T-helper 2 cell treated with Interferon-gamma antibody and Interleukin-4, amounts not matched to agents 5 μg/mL and 100 μg/mL, for 36 hours (primary cell): ENCODE data around the gene IZUMO1.
"Not testable (repeated sequence)": the region's sequence is repeated elsewhere in the genome, so short reads cannot be mapped to it uniquely, and the experiment has no call there.

ENCODE experiments used
- DNase-seq: peaks from one replicate; pipeline ENCODE4 v3.0.0; 2021; ENCODE audit warnings: low spot score
- H3K27ac Mint-ChIP-seq: one replicate; pipeline ENCODE4 v1.8.0; 2021; ENCODE audit warnings: mild to moderate bottlenecking, mixed read lengths
- H3K27me3 Mint-ChIP-seq: one replicate; pipeline ENCODE4 v1.8.0; 2021; ENCODE audit warnings: low read depth, mixed read lengths
- H3K36me3 Mint-ChIP-seq: one replicate; pipeline ENCODE4 v1.8.0; 2021; ENCODE audit warnings: low read depth, mixed read lengths
- H3K4me1 Mint-ChIP-seq: one replicate; pipeline ENCODE4 v1.8.0; 2021; ENCODE audit warnings: low read depth, mixed read lengths
- H3K4me3 Mint-ChIP-seq: one replicate; pipeline ENCODE4 v1.8.0; 2022; ENCODE audit warnings: mild to moderate bottlenecking, moderate library complexity, mixed read lengths
- H3K9me3 Mint-ChIP-seq: one replicate; pipeline ENCODE4 v1.8.0; 2021; ENCODE audit warnings: mixed read lengths

The IZUMO1 gene

GRCh38 chr19:48746738-48747575 is at the start of gene IZUMO1:
IZUMO1 (minus strand) TSS chr19:48746909; CDS start chr19:48745859, 1,050 bp downstream.
- Mint-ChIP-seq H3K27me3 (peaks cover 6% of the 10 kb centered on the region), H3K9me3 (no peaks in the 10 kb centered on the region), H3K4me1 (peaks cover 15% of the 10 kb centered on the region), H3K4me3 (peak within 1 kb of the TSS; percentile 64), H3K36me3 (no peaks in the 10 kb centered on the region), H3K27ac (peak within 1 kb of the TSS; percentile 45)
- peak; percentile 63 for DNase-seq

GRCh38 chr19:48795685-48796070 is 49.0 kb upstream of the IZUMO1 start:
- Mint-ChIP-seq H3K36me3 (no peaks in the 10 kb centered on the region), H3K9me3 (no peaks in the 10 kb centered on the region), H3K27me3 (no peaks in the 10 kb centered on the region), H3K27ac (peak overlapping the region; percentile 83), H3K4me1 (peaks cover 4% of the 10 kb centered on the region), H3K4me3 (peak overlapping the region; percentile 97)
- no peak for DNase-seq

- Mint-ChIP-seq H3K4me1 (peaks cover 3% of the 10 kb centered on the region), H3K4me3 (peak overlapping the region; percentile 97), H3K9me3 (no peaks in the 10 kb centered on the region), H3K27me3 (no peaks in the 10 kb centered on the region), H3K27ac (peak overlapping the region; percentile 83), H3K36me3 (no peaks in the 10 kb centered on the region)
- DNase-seq = peak; percentile 80
Measured at GRCh38 chr19:48795055-48795684, 48.5 kb upstream of the IZUMO1 start.

- peak overlapping the region; percentile 21 for H3K27ac Mint-ChIP-seq
Measured at GRCh38 chr19:48794291-48794690, 47.6 kb upstream of the IZUMO1 start.

GRCh38 chr19:48793271-48793670 is 46.6 kb upstream of the IZUMO1 start:
- H3K4me1 Mint-ChIP-seq = peaks cover 2% of the 10 kb centered on the region
- DNase-seq = no peak
- H3K27me3 Mint-ChIP-seq = no peaks in the 10 kb centered on the region
- H3K36me3 Mint-ChIP-seq = no peaks in the 10 kb centered on the region
- no peaks in the 10 kb centered on the region for H3K9me3 Mint-ChIP-seq
- no peak overlapping the region for H3K4me3 Mint-ChIP-seq
- no peak overlapping the region for H3K27ac Mint-ChIP-seq

More at GRCh38 chr19:48794291-48794690, 47.6 kb upstream of the IZUMO1 start:
- Mint-ChIP-seq H3K4me1 (peaks cover 2% of the 10 kb centered on the region), H3K9me3 (no peaks in the 10 kb centered on the region), H3K27me3 (no peaks in the 10 kb centered on the region), H3K4me3 (peak overlapping the region; percentile 97), H3K36me3 (no peaks in the 10 kb centered on the region)
- no peak for DNase-seq

GRCh38 chr19:48787331-48787730 is 40.6 kb upstream of the IZUMO1 start:
- H3K4me1 Mint-ChIP-seq, H3K4me3 Mint-ChIP-seq, H3K9me3 Mint-ChIP-seq, H3K36me3 Mint-ChIP-seq, DNase-seq, H3K27me3 Mint-ChIP-seq, H3K27ac Mint-ChIP-seq: not testable (repeated sequence)

- not testable (repeated sequence) for H3K36me3 Mint-ChIP-seq, H3K27ac Mint-ChIP-seq, H3K9me3 Mint-ChIP-seq, DNase-seq, H3K4me1 Mint-ChIP-seq, H3K4me3 Mint-ChIP-seq, H3K27me3 Mint-ChIP-seq
Measured at GRCh38 chr19:48786422-48786821, 39.7 kb upstream of the IZUMO1 start.

GRCh38 chr19:48784527-48784926 is 37.8 kb upstream of the IZUMO1 start:
- Mint-ChIP-seq H3K9me3 (no peaks in the 10 kb centered on the region), H3K4me1 (peaks cover 1% of the 10 kb centered on the region), H3K27ac (no peak overlapping the region), H3K27me3 (peaks cover 6% of the 10 kb centered on the region), H3K36me3 (no peaks in the 10 kb centered on the region), H3K4me3 (no peak overlapping the region)
- DNase-seq = no peak

- Mint-ChIP-seq H3K4me3 (no peak overlapping the region), H3K4me1 (peaks cover 1% of the 10 kb centered on the region), H3K27me3 (peaks cover 6% of the 10 kb centered on the region), H3K36me3 (no peaks in the 10 kb centered on the region), H3K9me3 (no peaks in the 10 kb centered on the region), H3K27ac (no peak overlapping the region)
- no peak for DNase-seq
Measured at GRCh38 chr19:48780631-48781391, 34.1 kb upstream of the IZUMO1 start.

- DNase-seq = no peak
- Mint-ChIP-seq H3K27ac (no peak overlapping the region), H3K36me3 (no peaks in the 10 kb centered on the region), H3K4me1 (peaks cover 1% of the 10 kb centered on the region), H3K9me3 (no peaks in the 10 kb centered on the region), H3K4me3 (no peak overlapping the region), H3K27me3 (peaks cover 4% of the 10 kb centered on the region)
Measured at GRCh38 chr19:48779636-48780035, 32.9 kb upstream of the IZUMO1 start.

- H3K36me3 Mint-ChIP-seq = no peaks in the 10 kb centered on the region
- H3K27ac Mint-ChIP-seq = no peak overlapping the region
- peaks cover 1% of the 10 kb centered on the region for H3K4me1 Mint-ChIP-seq
- DNase-seq = no peak
- peaks cover 4% of the 10 kb centered on the region for H3K27me3 Mint-ChIP-seq
- no peaks in the 10 kb centered on the region for H3K9me3 Mint-ChIP-seq
- H3K4me3 Mint-ChIP-seq = no peak overlapping the region
Measured at GRCh38 chr19:48777720-48778119, 31.0 kb upstream of the IZUMO1 start.

GRCh38 chr19:48777139-48777538 is 30.4 kb upstream of the IZUMO1 start:
- H3K4me3 Mint-ChIP-seq = no peak overlapping the region
- H3K27ac Mint-ChIP-seq = no peak overlapping the region
- H3K36me3 Mint-ChIP-seq = no peaks in the 10 kb centered on the region
- DNase-seq = no peak
- H3K27me3 Mint-ChIP-seq = peaks cover 2% of the 10 kb centered on the region
- H3K4me1 Mint-ChIP-seq = no peaks in the 10 kb centered on the region
- H3K9me3 Mint-ChIP-seq = no peaks in the 10 kb centered on the region

GRCh38 chr19:48772503-48772953 is 25.8 kb upstream of the IZUMO1 start:
- no peak for DNase-seq
- Mint-ChIP-seq H3K9me3 (no peaks in the 10 kb centered on the region), H3K27me3 (peaks cover 10% of the 10 kb centered on the region), H3K36me3 (no peaks in the 10 kb centered on the region), H3K4me1 (no peaks in the 10 kb centered on the region), H3K4me3 (no peak overlapping the region), H3K27ac (no peak overlapping the region)
